GM12878 (cell line): ENCODE results near the gene CKAP5. TPM values are rescaled to one million over a fixed set of nuclear protein-coding genes. Genes with fewer than 3 reads are reported as not detected.

ENCODE experiments used
- ASH2L ChIP-seq: fragments of 300-600, 200-600 bp; sonication (generic); IDR thresholded peaks from 2 replicates; pipeline ENCODE4 v1.6.1; 2017; ENCODE audit warnings: low read depth, mild to moderate bottlenecking, borderline replicate concordance
- CEBPB ChIP-seq, 2 experiments: fragments of 150-350 bp in 1 of 2; IDR thresholded peaks; 2 replicates each; pipeline ENCODE4 v1.6.1; 2012 to 2014; ENCODE audit warnings: low read depth in 2 of 2, low read length in 2 of 2, borderline replicate concordance in 1 of 2, inconsistent platforms in 1 of 2
- CREM ChIP-seq: IDR thresholded peaks from 2 replicates; pipeline ENCODE4 v1.6.1; 2014; ENCODE audit warnings: antibody characterized with exemption, low read depth
- FOXK2 ChIP-seq: fragments of 450-650 bp; IDR thresholded peaks from 2 replicates; pipeline ENCODE4 v1.6.1; 2017; ENCODE audit warnings: mild to moderate bottlenecking, moderate library complexity
- KDM1A ChIP-seq: fragments of 200-600 bp; sonication (generic); IDR thresholded peaks from 2 replicates; pipeline ENCODE4 v1.6.1; 2016; ENCODE audit warnings: borderline replicate concordance
- NFIC ChIP-seq: IDR thresholded peaks from 2 replicates; pipeline ENCODE4 v1.6.1; 2012; ENCODE audit warnings: low read depth, mild to moderate bottlenecking, inconsistent platforms, low read length, moderate library complexity
- WRNIP1 ChIP-seq: IDR thresholded peaks from 2 replicates; pipeline ENCODE4 v1.6.1; 2011; ENCODE audit warnings: low read depth, low read length, improper control_type of control experiment, borderline replicate concordance
- ZBTB40 ChIP-seq: fragments of 450-650 bp; IDR thresholded peaks from 2 replicates; pipeline ENCODE4 v1.6.1; 2016; ENCODE audit warnings: mild to moderate bottlenecking, moderate library complexity, borderline replicate concordance
- ZNF207 ChIP-seq: fragments of 450-650 bp; IDR thresholded peaks from 2 replicates; pipeline ENCODE4 v1.6.1; 2014; ENCODE audit warnings: antibody characterized with exemption, mild to moderate bottlenecking, borderline replicate concordance
- polyA plus RNA-seq, 11 experiments: library from polyadenylated mRNA; depleted of rRNA in 4 of 11; unstranded in 6 of 11; stranded (reverse) in 5 of 11; fragments of >200 nt; fragmentation: Nextera tagmentation in 4 of 11; fragmentation: Illumina TruSeq in 1 of 11; extraction: Ambion mirVana in 4 of 11; extraction: Trizol in 1 of 11; gene quantifications; 1 replicate in 1 of 11; 2 replicates in 10 of 11; pipeline versions ENCODE4 v1.2.1 to v1.2.3, GENCODE V29; 2011 to 2016; ENCODE audit warnings: inconsistent platforms in 2 of 11, missing spikeins in 2 of 11, low read depth in 1 of 11
- total RNA-seq, 4 experiments: library from RNA; depleted of rRNA in 3 of 4; stranded (reverse); fragments of >200 nt in 3 of 4; fragmentation: Illumina TruSeq in 1 of 4; extraction: Trizol in 1 of 4; gene quantifications; 2 replicates each; pipeline versions ENCODE4 v1.2.1 to v1.2.3, GENCODE V29; 2013 to 2021

CKAP5 gene
- total and polyA plus RNA-seq, 10 of the 15 experiments (the other 5 are each of a cell fraction or from before 2014, with no cell fraction given): 20.1 to 161 (median 79.8) TPM

- TF ChIP-seq ZBTB40 (no peak), KDM1A (no peak), WRNIP1 (no peak), CREM (peak; percentile 71), CEBPB (IDR thresholded peaks at IDR 0.05; ENCODE audit: borderline replicate concordance in 1 of 2, low read depth in 2 of 2, low read length in 2 of 2) (no peak), ZNF207 (peak; percentile 49; the same call in 1 of the 2 replicates), ASH2L (no peak; the same call in 1 of the 2 replicates), FOXK2 (no peak), NFIC (no peak)
Observed at GRCh38 chr11:46845740-46846509, at the start of gene CKAP5 (continued).
